Naive thymus-derived CD8-positive, alpha-beta T cell (primary cell): Measurements from ENCODE around the gene TMEM205. TPM values are rescaled to one million over a fixed set of nuclear protein-coding genes. Genes with fewer than 3 reads are reported as not detected.
"Not testable (repeated sequence)": the region's sequence is repeated elsewhere in the genome, so short reads cannot be mapped to it uniquely, and the experiment has no call there.

ENCODE experiments used
- ATAC-seq, 2 donors: fragments of 150-1000 bp; cut with Tn5 transposase in 1 of 2; sonication (Bioruptor Pico), chemical (Tn5 transposase) in 1 of 2; 1 replicate in 1 of 2; 2 replicates in 1 of 2; pipeline ENCODE4 v1.10.0; 2021; ENCODE audit warnings: mild to moderate bottlenecking in 2 of 2, moderate library complexity in 2 of 2
- POLR2A ChIA-PET: fragments of 350-600 bp; sonication (Branson Sonifier 250); formaldehyde crosslinking; loops from one replicate; lab custom pipeline; 2021; ENCODE audit warnings: antibody characterized with exemption; lab: Charles Lee
- DNase-seq, 10 donors: peaks; one replicate each; pipeline versions ENCODE4 v3.0.0 to v3.0.0-alpha.2; 2020 to 2022
- H3K27ac Mint-ChIP-seq, 10 donors: one replicate each; pipeline ENCODE4 v1.8.0; 2020 to 2022; ENCODE audit warnings: mild to moderate bottlenecking in 10 of 10, mixed read lengths in 10 of 10, moderate library complexity in 4 of 10, inconsistent platforms in 1 of 10
- H3K27me3 Mint-ChIP-seq, 5 donors: one replicate each; pipeline ENCODE4 v1.8.0; 2021 to 2022; ENCODE audit warnings: mixed read lengths in 5 of 5
- H3K36me3 Mint-ChIP-seq, 3 donors: one replicate each; pipeline ENCODE4 v1.8.0; 2020 to 2022; ENCODE audit warnings: mixed read lengths in 3 of 3, mild to moderate bottlenecking in 2 of 3, inconsistent platforms in 1 of 3
- H3K4me1 Mint-ChIP-seq, 4 donors: one replicate each; pipeline ENCODE4 v1.8.0; 2021 to 2022; ENCODE audit warnings: mixed read lengths in 4 of 4
- H3K4me3 Mint-ChIP-seq, 10 donors: one replicate each; pipeline ENCODE4 v1.8.0; 2020 to 2022; ENCODE audit warnings: mild to moderate bottlenecking in 10 of 10, mixed read lengths in 10 of 10, moderate library complexity in 6 of 10, inconsistent platforms in 1 of 10
- H3K9me3 Mint-ChIP-seq, 9 donors: one replicate each; pipeline ENCODE4 v1.8.0; 2020 to 2022; ENCODE audit warnings: mixed read lengths in 9 of 9, mild to moderate bottlenecking in 3 of 9, inconsistent platforms in 1 of 9, moderate library complexity in 1 of 9
- polyA plus RNA-seq, 3 donors: library from polyadenylated mRNA; unstranded; fragments of 300-500 nt; fragmentation: Illumina TruSeq; gene quantifications; one replicate each; pipeline ENCODE4 v1.2.3, GENCODE V29; 2021
- total RNA-seq, 8 experiments: library from RNA in 2 of 8; stranded (reverse) in 2 of 8; gene quantifications; one replicate each; pipeline ENCODE4 v1.2.3 and lab custom pipeline; 2021 to 2026

TMEM205 gene
- total and polyA plus RNA-seq, 5 experiments from 2014 or later: 22.9 to 76.1 (median 56.6) TPM

GRCh38 chr19:11321191-11322126 is 24.6 kb downstream of the TMEM205 start:
- Mint-ChIP-seq H3K4me1 (peaks cover 8 to 59% (median 17%) of the 10 kb centered on the region in 4 donors), H3K27me3 (peaks cover 4 to 36% (median 16%) of the 10 kb centered on the region in 5 donors), H3K9me3 (peaks cover 0 to 2% (median 0%) of the 10 kb centered on the region in 9 donors), H3K27ac (peak overlapping the region in 2 of 10 donors; percentile 4 to 48), H3K36me3 (peaks cover 0 to 3% (median 0%) of the 10 kb centered on the region in 3 donors), H3K4me3 (no peak overlapping the region)
- ATAC-seq (no peak), DNase-seq (no peak)
- POLR2A ChIA-PET: no interaction called here

DNA sequence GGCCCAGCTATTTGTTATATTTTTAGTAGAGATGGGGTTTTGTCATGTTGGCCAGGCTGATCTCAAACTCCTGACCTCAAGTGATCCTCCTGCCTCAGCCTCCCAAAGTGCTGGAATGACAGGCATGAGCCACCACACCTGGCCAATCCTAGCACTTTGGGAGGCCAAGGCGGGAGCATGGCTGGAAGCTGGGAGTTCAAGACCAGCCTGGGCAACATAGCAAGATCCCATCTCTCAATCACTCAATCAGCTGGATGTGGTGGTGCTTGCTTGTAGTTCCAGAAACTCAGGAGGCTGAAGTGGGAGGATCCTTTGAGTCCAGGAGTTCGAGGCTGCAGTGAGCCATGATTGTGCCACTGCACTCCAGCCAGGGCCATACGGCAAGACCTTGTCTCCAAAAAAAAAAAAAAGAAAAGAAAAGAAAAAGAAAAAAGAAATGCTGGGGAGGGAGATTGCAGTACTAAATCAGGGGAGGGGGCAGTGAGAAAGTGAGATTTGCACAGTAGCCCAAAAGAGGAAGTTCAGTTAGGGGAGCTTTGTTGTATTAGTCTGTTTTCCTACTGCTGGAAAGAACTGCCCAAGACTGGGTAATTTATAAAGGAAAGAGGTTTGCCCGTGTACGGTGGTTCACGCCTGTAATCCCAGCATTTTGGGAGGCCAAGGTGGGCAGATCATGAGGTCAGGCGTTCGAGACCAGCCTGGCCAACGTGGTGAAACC is 25.6 kb downstream of the TMEM205 start:
- not testable (repeated sequence) for H3K9me3 Mint-ChIP-seq, ATAC-seq, H3K36me3 Mint-ChIP-seq, DNase-seq
- H3K27ac Mint-ChIP-seq: peak overlapping the region in 1 of 10 donors; percentile 62
- peak overlapping the region in 2 of 10 donors; percentile 10 to 39 for H3K4me3 Mint-ChIP-seq
- peaks cover 8 to 59% (median 16%) of the 10 kb centered on the region in 4 donors for H3K4me1 Mint-ChIP-seq
- POLR2A ChIA-PET: interaction anchor here (0.6 kb wide), 1 partner anchor 227 kb away, joined by 3 read pairs; no protein-coding TSS in a partner anchor
- peaks cover 4 to 41% (median 16%) of the 10 kb centered on the region in 5 donors for H3K27me3 Mint-ChIP-seq

- H3K9me3 Mint-ChIP-seq: peaks cover 0 to 2% (median 0%) of the 10 kb centered on the region in 9 donors
- no peaks in the 10 kb centered on the region for H3K36me3 Mint-ChIP-seq
- no peak for DNase-seq
- ATAC-seq: no peak
- peaks cover 0 to 24% (median 12%) of the 10 kb centered on the region in 5 donors for H3K27me3 Mint-ChIP-seq
- H3K27ac Mint-ChIP-seq: no peak overlapping the region
- POLR2A ChIA-PET: no interaction called here
- no peak overlapping the region for H3K4me3 Mint-ChIP-seq
- peaks cover 0 to 4% (median 0%) of the 10 kb centered on the region in 4 donors for H3K4me1 Mint-ChIP-seq
Observed at GRCh38 chr19:11306337-11306736, 39.7 kb downstream of the TMEM205 start.

GRCh38 chr19:11304936-11305335 is 41.1 kb downstream of the TMEM205 start:
- peaks cover 0 to 3% (median 0%) of the 10 kb centered on the region in 4 donors for H3K4me1 Mint-ChIP-seq
- DNase-seq: no peak
- no peak for ATAC-seq
- H3K27ac Mint-ChIP-seq: no peak overlapping the region
- H3K36me3 Mint-ChIP-seq: no peaks in the 10 kb centered on the region
- peaks cover 2 to 21% (median 15%) of the 10 kb centered on the region in 5 donors for H3K27me3 Mint-ChIP-seq
- no peak overlapping the region for H3K4me3 Mint-ChIP-seq
- peaks cover 0 to 9% (median 0%) of the 10 kb centered on the region in 9 donors for H3K9me3 Mint-ChIP-seq
- POLR2A ChIA-PET: no interaction called here

DNA sequence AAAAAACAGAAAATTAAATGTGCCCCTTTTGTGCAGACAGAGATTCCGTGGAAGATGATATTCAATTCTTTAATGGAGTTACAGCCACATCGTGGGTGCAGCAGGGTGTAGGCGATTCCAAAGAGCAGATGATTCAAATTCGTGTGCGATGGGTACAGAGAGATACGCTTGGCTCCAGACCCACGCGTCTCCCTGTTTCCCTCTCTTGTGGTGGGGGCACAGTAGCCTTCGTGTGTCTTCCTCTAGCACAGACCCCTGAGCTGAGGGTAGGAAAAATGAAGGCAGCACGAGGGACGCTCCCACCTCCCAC is 45.3 kb downstream of the TMEM205 start:
- DNase-seq (no peak), ATAC-seq (no peak)
- Mint-ChIP-seq H3K27me3 (peaks cover 2 to 24% (median 11%) of the 10 kb centered on the region in 5 donors), H3K4me3 (no peak overlapping the region), H3K9me3 (peaks cover 0 to 9% (median 0%) of the 10 kb centered on the region in 9 donors), H3K36me3 (no peaks in the 10 kb centered on the region), H3K4me1 (peaks cover 0 to 3% (median under 1%) of the 10 kb centered on the region in 4 donors), H3K27ac (no peak overlapping the region)
- POLR2A ChIA-PET: interaction anchor here (0.7 kb wide), 1 partner anchor 299 kb away, joined by 3 read pairs; no protein-coding TSS in a partner anchor

- peaks cover 0 to 9% (median 0%) of the 10 kb centered on the region in 9 donors for H3K9me3 Mint-ChIP-seq
- peaks cover 2 to 24% (median 10%) of the 10 kb centered on the region in 5 donors for H3K27me3 Mint-ChIP-seq
- H3K4me1 Mint-ChIP-seq: peaks cover 0 to 3% (median under 1%) of the 10 kb centered on the region in 4 donors
- H3K36me3 Mint-ChIP-seq: no peaks in the 10 kb centered on the region
- no peak overlapping the region for H3K4me3 Mint-ChIP-seq
- DNase-seq (no peak), ATAC-seq (no peak)
- H3K27ac Mint-ChIP-seq: peak overlapping the region in 1 of 10 donors; percentile 24
- POLR2A ChIA-PET: no interaction called here
Observed at GRCh38 chr19:11299946-11300810, 45.9 kb downstream of the TMEM205 start.

- no peak overlapping the region for H3K4me3 Mint-ChIP-seq
Observed at GRCh38 chr19:11296264-11296663, 49.8 kb downstream of the TMEM205 start.

GRCh38 chr19:11295665-11296245 is 50.3 kb downstream of the TMEM205 start, which contains the start of gene TSPAN16:
TSS of gene TSPAN16 (plus strand) at chr19:11296160. CDS start at chr19:11296298, 138 bp downstream.
- POLR2A ChIA-PET: interaction anchor here (0.9 to 1.1 kb wide), 2 partner anchors 79 to 187 kb away, joined by 3 read pairs; partner anchors contain the start of gene SWSAP1
- no peaks in the 10 kb centered on the region for H3K36me3 Mint-ChIP-seq
- peaks cover 3 to 14% (median 7%) of the 10 kb centered on the region in 4 donors for H3K4me1 Mint-ChIP-seq
- ATAC-seq (no peak), DNase-seq (no peak)
- peaks cover 2 to 36% (median 17%) of the 10 kb centered on the region in 5 donors for H3K27me3 Mint-ChIP-seq
- H3K27ac Mint-ChIP-seq: no peak within 1 kb of the TSS
- no peak within 1 kb of the TSS for H3K4me3 Mint-ChIP-seq
- peaks cover 0 to 5% (median 0%) of the 10 kb centered on the region in 9 donors for H3K9me3 Mint-ChIP-seq

More at GRCh38 chr19:11296264-11296663, 49.8 kb downstream of the TMEM205 start:
- ATAC-seq (no peak), DNase-seq (no peak)
- H3K4me1 Mint-ChIP-seq: peaks cover 3 to 14% (median 7%) of the 10 kb centered on the region in 4 donors
- peaks cover 0 to 9% (median 0%) of the 10 kb centered on the region in 9 donors for H3K9me3 Mint-ChIP-seq
- H3K36me3 Mint-ChIP-seq: no peaks in the 10 kb centered on the region
- H3K27me3 Mint-ChIP-seq: peaks cover 2 to 35% (median 17%) of the 10 kb centered on the region in 5 donors
- POLR2A ChIA-PET: no interaction called here
- no peak overlapping the region for H3K27ac Mint-ChIP-seq

DNA sequence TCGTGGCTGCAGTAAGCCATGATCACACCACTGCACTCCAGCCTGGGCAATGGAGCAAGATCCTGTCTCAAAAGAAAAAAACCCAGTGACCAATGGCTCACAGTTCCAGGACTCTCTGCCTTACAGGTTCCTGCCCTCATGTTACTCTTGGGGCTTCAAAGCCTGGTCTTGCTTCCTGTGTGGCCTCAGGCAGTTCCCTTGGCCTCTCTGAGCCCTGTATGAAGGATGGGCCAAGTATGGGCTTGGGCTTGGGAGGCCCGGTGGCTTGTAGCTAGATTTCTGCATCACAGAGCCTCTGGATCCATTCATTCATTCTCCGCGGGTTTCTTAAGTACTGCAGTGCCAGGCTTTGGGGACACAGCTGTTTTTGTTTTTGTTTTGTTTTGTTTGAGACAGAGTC is 50.9 kb downstream of the TMEM205 start:
- H3K9me3 Mint-ChIP-seq: peaks cover 0 to 2% (median 0%) of the 10 kb centered on the region in 9 donors
- peaks cover 3 to 14% (median 7%) of the 10 kb centered on the region in 4 donors for H3K4me1 Mint-ChIP-seq
- ATAC-seq (no peak), DNase-seq (no peak)
- H3K27me3 Mint-ChIP-seq: peaks cover 3 to 42% (median 17%) of the 10 kb centered on the region in 5 donors
- no peak overlapping the region for H3K27ac Mint-ChIP-seq
- H3K36me3 Mint-ChIP-seq: no peaks in the 10 kb centered on the region
- H3K4me3 Mint-ChIP-seq: no peak overlapping the region
- POLR2A ChIA-PET: interaction anchor here (0.9 to 1.1 kb wide), 2 partner anchors 80 to 187 kb away, joined by 3 read pairs; partner anchors contain the start of gene SWSAP1

DNA sequence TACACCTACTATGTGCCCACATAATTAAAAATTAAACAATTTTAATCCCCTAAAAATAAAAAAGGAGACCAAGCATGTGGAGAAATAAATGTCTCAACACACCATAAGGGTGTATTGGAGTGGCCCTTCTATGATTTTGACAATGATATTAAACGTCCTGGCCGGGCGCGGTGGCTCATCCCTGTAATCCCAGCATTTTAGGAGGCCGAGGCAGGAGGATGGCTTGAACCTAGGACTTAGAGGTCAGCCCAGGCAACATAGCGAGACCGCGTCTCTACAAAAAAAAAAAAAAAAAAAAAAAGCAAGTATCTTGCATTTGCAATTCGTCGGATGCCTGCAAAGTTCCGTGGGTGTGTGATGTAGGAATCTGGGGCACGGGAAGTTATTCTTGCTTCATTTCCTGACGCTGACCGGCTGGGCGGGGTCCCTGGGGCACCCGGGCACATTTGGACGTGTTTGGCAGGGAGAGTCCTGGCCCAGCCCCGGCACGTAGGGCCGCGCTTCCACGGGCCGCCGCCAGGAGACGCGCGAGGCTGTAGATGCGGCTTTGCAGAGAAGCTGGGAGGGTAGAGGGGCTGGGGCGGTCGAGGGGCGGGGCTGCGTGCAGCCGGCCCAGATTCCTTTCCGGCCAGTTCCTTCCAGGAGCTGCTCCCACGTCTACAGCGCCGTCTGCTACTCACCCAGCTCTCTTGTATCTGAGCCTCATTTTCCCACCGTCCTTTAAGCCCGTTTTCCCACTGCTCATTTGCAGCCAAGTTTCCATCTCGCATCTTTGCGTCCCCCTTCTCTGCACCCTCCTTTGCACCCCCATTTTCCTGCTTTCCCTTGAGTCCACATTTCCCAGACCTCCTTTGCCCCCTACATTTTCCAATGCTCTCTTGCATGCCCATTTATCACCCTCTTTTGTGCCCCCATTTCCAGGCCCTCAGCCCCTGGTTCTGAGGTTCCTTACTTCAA is 52.4 kb downstream of the TMEM205 start:
- H3K27me3 Mint-ChIP-seq: peaks cover 6 to 54% (median 24%) of the 10 kb centered on the region in 5 donors
- peaks cover 3 to 14% (median 7%) of the 10 kb centered on the region in 4 donors for H3K4me1 Mint-ChIP-seq
- H3K9me3 Mint-ChIP-seq: no peaks in the 10 kb centered on the region
- no peaks in the 10 kb centered on the region for H3K36me3 Mint-ChIP-seq
- H3K4me3 Mint-ChIP-seq: peak overlapping the region in 5 of 10 donors; percentile 22 to 50 (median 29)
- POLR2A ChIA-PET: interaction anchor here (0.7 to 0.8 kb wide), 3 partner anchors 31 to 203 kb away, joined by 3 to 6 read pairs (median 5); no protein-coding TSS in a partner anchor
- DNase-seq (peak; percentile 60 to 82 (median 74)), ATAC-seq (peak; percentile 96 to 99)
- H3K27ac Mint-ChIP-seq: no peak overlapping the region
